Fibroblast of the aortic adventitia (primary cell): ENCODE data around the gene LAMA1. TPM values are rescaled to one million over a fixed set of nuclear protein-coding genes. Genes with fewer than 3 reads are reported as not detected.
A peak's percentile ranks its signal among the peaks of the same experiment; 100 is the strongest.

Experiments used
- DNase-seq: peaks from one replicate; pipeline ENCODE4 v3.0.0-alpha.2; 2010; ENCODE audit warnings: low read depth
- H3K4me3 ChIP-seq: 2 replicates; pipeline ENCODE4 v1.5.1; 2011; ENCODE audit warnings: low read depth, mild to moderate bottlenecking, control low read depth, low read length, moderate library complexity
- total RNA-seq: library from RNA; depleted of rRNA; stranded (reverse); fragments of >200 nt; gene quantifications from 2 replicates; pipeline ENCODE4 v1.2.3, GENCODE V29; 2012; ENCODE audit warnings: low replicate concordance
- TF ChIP-seq, protein P1 (sequence below): IDR thresholded peaks from 2 replicates; pipeline ENCODE4 v1.5.1; 2011; ENCODE audit warnings: mild to moderate bottlenecking, low read length, control low read depth, inconsistent platforms; ENCODE audit not compliant: insufficient read depth

LAMA1 gene
- total RNA-seq, 1 donor: 3.5 TPM

- H3K4me3 ChIP-seq: no peak overlapping the region
- TF ChIP-seq, protein P1, sequence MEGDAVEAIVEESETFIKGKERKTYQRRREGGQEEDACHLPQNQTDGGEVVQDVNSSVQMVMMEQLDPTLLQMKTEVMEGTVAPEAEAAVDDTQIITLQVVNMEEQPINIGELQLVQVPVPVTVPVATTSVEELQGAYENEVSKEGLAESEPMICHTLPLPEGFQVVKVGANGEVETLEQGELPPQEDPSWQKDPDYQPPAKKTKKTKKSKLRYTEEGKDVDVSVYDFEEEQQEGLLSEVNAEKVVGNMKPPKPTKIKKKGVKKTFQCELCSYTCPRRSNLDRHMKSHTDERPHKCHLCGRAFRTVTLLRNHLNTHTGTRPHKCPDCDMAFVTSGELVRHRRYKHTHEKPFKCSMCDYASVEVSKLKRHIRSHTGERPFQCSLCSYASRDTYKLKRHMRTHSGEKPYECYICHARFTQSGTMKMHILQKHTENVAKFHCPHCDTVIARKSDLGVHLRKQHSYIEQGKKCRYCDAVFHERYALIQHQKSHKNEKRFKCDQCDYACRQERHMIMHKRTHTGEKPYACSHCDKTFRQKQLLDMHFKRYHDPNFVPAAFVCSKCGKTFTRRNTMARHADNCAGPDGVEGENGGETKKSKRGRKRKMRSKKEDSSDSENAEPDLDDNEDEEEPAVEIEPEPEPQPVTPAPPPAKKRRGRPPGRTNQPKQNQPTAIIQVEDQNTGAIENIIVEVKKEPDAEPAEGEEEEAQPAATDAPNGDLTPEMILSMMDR: peak; percentile 45
- peak; percentile 88 for DNase-seq
These were observed 79.2 kb downstream of the LAMA1 start for GRCh38 chr18:7038330-7038851.

DNA sequence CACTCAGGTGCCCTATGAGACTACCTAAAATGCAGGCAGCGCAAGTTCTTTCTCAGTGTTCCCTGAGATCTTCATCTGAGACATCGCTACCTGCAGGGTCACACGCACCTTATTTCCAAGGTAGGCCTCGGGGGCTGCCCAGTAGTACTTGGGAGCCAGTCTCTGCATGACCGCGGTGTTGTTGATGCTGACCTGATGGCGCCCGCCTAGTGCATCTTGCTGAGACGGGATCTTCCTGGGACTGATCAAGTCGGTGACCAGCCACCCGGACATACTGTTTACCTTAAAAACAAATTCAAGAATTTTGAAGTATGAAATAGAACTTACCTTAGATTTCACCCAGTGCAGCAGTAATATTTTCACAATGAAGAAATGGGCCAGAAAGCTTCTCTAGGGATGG is 80.1 kb downstream of the LAMA1 start:
- TF ChIP-seq, protein P1: no peak
- no peak overlapping the region for H3K4me3 ChIP-seq
- DNase-seq: no peak

DNA sequence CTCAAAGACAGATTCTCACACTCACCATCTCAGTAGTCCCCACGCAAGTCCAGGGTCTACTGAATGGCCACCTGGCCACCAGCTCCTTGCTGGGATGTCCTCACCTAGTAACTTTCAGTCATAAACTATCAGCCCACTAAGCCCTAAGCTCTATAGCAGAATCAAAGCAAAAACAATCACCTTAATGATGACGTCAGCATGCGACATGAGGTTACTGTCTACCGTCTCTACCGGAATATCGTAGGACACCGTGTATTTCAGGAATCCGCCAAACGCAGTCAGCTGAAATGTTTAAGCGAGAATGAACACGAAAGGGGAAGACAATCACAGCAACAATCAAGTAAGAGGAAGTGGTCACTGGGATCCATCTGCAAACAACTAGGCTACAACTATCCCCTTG is 81.8 kb downstream of the LAMA1 start:
- no peak for DNase-seq
- TF ChIP-seq, protein P1: no peak
- no peak overlapping the region for H3K4me3 ChIP-seq

DNA sequence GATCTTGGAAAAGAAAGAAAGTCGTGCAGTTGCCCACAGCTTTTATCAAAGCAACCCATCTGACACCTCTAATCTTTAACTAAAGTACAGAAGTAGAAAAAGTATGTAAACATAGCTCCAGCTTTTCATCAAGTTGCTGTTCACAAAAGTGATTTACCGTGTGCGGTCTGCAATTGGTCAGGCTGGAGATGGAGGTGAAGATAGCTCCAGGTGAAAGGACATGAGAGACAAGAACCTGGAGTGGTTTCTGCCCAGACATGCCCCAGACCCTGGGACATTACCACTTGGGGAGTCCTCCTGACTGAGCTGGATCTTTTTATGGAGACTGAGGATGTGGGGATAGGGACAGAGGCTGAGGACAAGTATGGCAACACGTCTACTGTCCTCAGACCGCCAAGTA is 82.7 kb downstream of the LAMA1 start:
- no peak for DNase-seq
- no peak overlapping the region for H3K4me3 ChIP-seq
- TF ChIP-seq, protein P1: no peak

GRCh38 chr18:7032537-7032936 is 85.1 kb downstream of the LAMA1 start:
- no peak overlapping the region for H3K4me3 ChIP-seq
- TF ChIP-seq, protein P1: no peak
- no peak for DNase-seq

- TF ChIP-seq, protein P1: no peak
- no peak overlapping the region for H3K4me3 ChIP-seq
- DNase-seq: no peak
These were observed 89.0 kb downstream of the LAMA1 start for GRCh38 chr18:7028625-7029024.

- DNase-seq: no peak
- H3K4me3 ChIP-seq: no peak overlapping the region
These were observed 92.4 kb downstream of the LAMA1 start for GRCh38 chr18:7025194-7025593.

More at GRCh38 chr18:7025194-7025593, 92.4 kb downstream of the LAMA1 start:
- TF ChIP-seq, protein P1: no peak
